Mucosa of descending colon (tissue), 3 donors: Measurements from ENCODE around the gene CHST11. TPM values are rescaled to one million over a fixed set of nuclear protein-coding genes. Genes with fewer than 3 reads are reported as not detected.

ENCODE experiments used
- ATAC-seq: fragments of 200-7000 bp; cut with Tn5 transposase; one replicate; pipeline ENCODE4 v1.9.1; 2020; ENCODE audit warnings: mild to moderate bottlenecking, moderate library complexity
- DNase-seq, 3 donors: peaks; one replicate each; pipeline ENCODE4 v3.0.0-alpha.2; 2020
- H3K36me3 ChIP-seq: fragments of 200-600 bp; one replicate; pipeline ENCODE4 v1.8.0; 2021; ENCODE audit warnings: low read depth, mild to moderate bottlenecking
- H3K4me1 ChIP-seq: fragments of 200-600 bp; one replicate; pipeline ENCODE4 v1.8.0; 2021; ENCODE audit warnings: low read depth, mild to moderate bottlenecking
- H3K4me3 ChIP-seq: fragments of 200-600 bp; one replicate; pipeline ENCODE4 v1.8.0; 2021; ENCODE audit warnings: mild to moderate bottlenecking
- H3K9me3 ChIP-seq: fragments of 200-600 bp; one replicate; pipeline ENCODE4 v1.8.0; 2021; ENCODE audit warnings: mild to moderate bottlenecking
- intact Hi-C, 2 donors: fragments of 100-400 bp; cut with DNase I in 1 of 2; cut with micrococcal nuclease in 1 of 2; formaldehyde crosslinking; loops; one replicate each; pipeline versions ENCODE4 v1.11.0 to v1.11.1; 2022; cut with DNase I, micrococcal nuclease
- total RNA-seq, 3 donors: library from RNA; stranded (reverse); fragmentation: NEBNext Ultra II Directional in 2 of 3; extraction: Animal tissue kit (Norgen Biotek cat#: 25700) in 2 of 3; gene quantifications; one replicate each; pipeline versions ENCODE4 v1.2.1 to v1.2.4, GENCODE V29; 2021 to 2023
- TF ChIP-seq, protein P1 (sequence below): fragments of 200-600 bp; IDR thresholded peaks from one replicate; pipeline ENCODE4 v1.8.0; 2022; ENCODE audit warnings: antibody characterized with exemption, mild to moderate bottlenecking
- donor health status: DM: no; HTN: no; CAD: no; lungs with moderate emphysema.
- donor health status: DM: no; HTN: no; CAD: no.
- donor health status: DM: no; HTN: yes; CAD: no.

CHST11 gene
- total RNA-seq, 3 donors from 2014 or later, result 3.3 to 15.2 (median 6.6) TPM

DNA sequence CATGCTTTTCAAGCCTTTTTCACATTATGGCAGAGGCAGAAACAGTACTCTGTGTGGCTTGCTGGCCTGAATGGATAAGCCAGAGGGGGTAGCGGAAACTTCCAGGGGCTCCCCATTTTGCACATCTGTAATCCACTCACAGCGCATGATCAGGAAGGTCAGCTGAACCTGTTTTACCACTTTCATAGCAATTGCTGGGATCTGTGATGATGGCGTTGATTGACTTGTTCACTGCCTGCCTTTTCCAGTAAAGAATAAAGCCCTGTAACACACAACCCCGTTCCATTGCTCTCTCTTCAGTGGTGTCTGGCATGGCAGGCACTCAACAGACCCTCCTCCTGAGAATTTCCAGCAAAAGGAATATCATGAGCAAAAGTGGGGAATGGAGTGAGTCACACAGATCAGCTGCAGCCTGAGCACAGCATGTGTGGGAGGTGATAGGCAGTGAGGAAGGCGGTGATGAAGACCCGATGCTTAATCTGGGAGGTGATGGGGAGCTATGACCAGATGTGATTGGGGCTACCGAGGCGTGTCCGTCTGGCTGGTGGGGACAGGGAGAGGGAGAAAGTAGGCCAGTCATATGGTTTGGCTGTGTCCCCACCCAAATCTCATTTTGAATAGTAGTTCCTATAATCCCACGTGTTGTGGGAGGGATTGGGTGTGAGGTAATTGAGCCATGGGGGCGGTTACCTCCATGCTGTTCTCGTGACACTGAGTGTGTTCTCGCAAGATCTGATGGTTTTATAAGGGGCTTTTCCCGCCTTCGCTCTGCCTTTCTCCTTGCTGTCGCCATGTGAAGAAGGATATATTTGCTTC lies 44.7 kb upstream of the CHST11 start:
- no peaks in the 10 kb centered on the region for H3K9me3 ChIP-seq
- no peak overlapping the region for H3K4me3 ChIP-seq
- no peak for ATAC-seq
- TF ChIP-seq, protein P1, sequence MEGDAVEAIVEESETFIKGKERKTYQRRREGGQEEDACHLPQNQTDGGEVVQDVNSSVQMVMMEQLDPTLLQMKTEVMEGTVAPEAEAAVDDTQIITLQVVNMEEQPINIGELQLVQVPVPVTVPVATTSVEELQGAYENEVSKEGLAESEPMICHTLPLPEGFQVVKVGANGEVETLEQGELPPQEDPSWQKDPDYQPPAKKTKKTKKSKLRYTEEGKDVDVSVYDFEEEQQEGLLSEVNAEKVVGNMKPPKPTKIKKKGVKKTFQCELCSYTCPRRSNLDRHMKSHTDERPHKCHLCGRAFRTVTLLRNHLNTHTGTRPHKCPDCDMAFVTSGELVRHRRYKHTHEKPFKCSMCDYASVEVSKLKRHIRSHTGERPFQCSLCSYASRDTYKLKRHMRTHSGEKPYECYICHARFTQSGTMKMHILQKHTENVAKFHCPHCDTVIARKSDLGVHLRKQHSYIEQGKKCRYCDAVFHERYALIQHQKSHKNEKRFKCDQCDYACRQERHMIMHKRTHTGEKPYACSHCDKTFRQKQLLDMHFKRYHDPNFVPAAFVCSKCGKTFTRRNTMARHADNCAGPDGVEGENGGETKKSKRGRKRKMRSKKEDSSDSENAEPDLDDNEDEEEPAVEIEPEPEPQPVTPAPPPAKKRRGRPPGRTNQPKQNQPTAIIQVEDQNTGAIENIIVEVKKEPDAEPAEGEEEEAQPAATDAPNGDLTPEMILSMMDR, result no peak
- intact Hi-C loops, result no loop called here
- H3K36me3 ChIP-seq, result no peaks in the 10 kb centered on the region
- no peaks in the 10 kb centered on the region for H3K4me1 ChIP-seq
- no peak for DNase-seq

DNA sequence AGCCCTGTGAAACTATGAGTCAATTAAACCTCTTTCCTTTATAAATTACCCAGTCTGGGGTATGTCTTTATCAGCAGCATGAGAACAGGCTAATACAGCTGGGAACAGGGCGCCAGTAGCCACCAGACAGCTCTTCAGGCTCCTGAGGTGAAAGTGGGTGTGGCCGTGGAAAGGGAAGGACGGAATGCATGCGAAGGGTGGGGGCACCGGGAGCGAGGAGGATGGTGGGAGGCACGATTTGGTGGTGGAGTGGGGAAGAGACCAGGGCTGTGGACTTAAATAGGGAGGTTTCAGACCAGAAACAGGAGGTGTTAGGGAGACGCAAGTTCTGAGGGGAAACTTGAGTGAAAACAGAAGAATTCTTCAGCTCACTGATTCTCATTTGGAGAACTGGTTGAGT lies 44.1 kb upstream of the CHST11 start:
- no peaks in the 10 kb centered on the region for H3K9me3 ChIP-seq
- no peak overlapping the region for H3K4me3 ChIP-seq
- intact Hi-C loops, result no loop called here
- H3K4me1 ChIP-seq, result no peaks in the 10 kb centered on the region
- H3K36me3 ChIP-seq, result no peaks in the 10 kb centered on the region
- no peak for ATAC-seq
- TF ChIP-seq, protein P1, result no peak
- no peak for DNase-seq

DNA sequence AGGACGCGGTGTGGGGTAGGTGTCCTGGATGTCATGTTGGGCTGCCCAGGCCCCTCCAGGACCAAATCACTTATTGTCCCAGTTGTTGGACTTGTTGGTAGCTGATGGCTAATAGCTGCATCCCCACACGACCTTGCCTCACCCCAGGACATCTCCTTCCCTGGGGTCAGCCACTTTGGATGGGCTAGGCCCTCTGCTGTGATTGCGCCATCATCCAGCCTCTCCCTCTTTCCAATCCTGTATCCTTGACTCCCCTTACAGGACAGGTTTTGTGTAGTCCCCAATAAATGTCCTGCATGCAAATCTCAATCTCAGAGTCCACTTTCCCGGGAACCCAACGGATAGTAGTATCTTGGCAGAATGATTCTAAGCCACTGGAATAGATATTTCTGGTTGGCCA lies 43.4 kb upstream of the CHST11 start:
- Histone ChIP-seq H3K36me3 (no peaks in the 10 kb centered on the region), H3K9me3 (no peaks in the 10 kb centered on the region), H3K4me1 (no peaks in the 10 kb centered on the region), H3K4me3 (no peak overlapping the region)
- TF ChIP-seq, protein P1, result no peak
- DNase-seq (no peak), ATAC-seq (no peak)
- intact Hi-C loops, result no loop called here

DNA sequence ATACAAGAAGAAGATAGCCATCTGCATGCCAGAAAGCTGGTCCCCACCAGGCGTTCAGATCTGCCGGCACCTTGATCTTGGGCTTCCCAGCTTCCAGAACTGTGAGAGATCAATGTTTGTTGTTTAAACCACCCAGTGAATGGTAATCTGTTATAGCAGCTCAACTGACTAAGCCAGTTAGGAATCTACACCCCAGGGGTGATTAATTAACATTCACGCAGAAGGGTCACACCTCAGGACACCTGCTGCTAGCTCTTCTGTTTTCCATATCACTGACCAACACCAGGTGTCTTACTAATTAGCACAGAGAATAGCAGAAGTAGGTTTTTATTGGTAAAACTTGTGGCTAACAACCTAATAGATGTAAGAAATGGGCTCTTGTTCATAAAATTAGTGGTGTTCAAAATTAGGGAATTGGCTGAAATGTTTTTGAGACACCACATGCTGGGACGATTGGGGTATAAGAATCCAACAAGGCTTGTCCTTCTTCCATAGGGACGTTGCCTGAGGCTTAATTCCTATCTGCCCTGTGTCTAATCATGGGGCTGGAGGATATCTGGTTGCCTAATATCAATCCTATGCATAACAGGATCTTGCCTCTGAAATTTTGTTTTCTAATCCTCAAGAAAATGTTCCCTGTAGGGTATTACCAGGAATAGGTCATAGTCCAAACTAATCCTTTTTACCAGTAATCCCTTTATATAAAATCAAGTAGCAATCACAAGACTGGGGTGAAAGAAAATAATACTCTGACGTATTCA lies 42.0 kb upstream of the CHST11 start:
- H3K9me3 ChIP-seq, result no peaks in the 10 kb centered on the region
- no peaks in the 10 kb centered on the region for H3K4me1 ChIP-seq
- TF ChIP-seq, protein P1, result no peak
- intact Hi-C loops, result no loop called here
- no peak overlapping the region for H3K4me3 ChIP-seq
- no peaks in the 10 kb centered on the region for H3K36me3 ChIP-seq
- no peak for DNase-seq
- no peak for ATAC-seq

DNA sequence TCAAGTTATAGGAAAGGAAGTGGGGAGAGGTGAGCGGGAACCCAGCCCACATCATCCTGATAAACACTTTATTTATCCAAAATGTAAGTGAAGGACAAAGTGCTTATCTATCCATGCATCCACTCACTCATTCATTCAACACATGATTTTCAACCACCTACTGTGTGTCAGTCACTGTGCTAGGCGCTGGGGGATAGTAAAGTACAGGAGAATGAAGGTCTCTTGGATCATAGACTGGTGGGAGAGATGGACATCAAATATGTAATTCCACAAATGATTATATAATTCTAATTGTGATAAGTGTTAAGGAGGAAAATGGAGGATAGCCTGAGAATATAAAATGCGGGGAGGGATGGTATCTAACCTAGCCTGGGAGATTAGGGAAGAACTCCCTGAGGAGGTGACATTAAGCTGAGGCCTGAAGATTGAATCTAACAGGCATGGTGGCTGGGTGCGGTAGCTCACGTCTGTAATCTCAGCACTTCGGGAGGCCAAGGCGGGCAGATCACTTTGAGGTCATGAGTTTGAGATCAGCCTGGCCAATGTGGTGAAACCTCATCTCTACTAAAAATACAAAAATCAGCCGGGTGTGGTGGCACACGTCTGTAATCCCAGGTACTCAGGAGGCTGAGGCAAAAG lies 41.3 kb upstream of the CHST11 start:
- H3K4me3 ChIP-seq, result no peak overlapping the region
- no peak for ATAC-seq
- no peak for DNase-seq
- H3K36me3 ChIP-seq, result no peaks in the 10 kb centered on the region
- TF ChIP-seq, protein P1, result no peak
- no peaks in the 10 kb centered on the region for H3K9me3 ChIP-seq
- no peaks in the 10 kb centered on the region for H3K4me1 ChIP-seq
- intact Hi-C loops, result no loop called here
